IMR-90 (cell line): ENCODE measurements around the gene TMEM245.

Experiments used
- BHLHE40 ChIP-seq: fragments of 150-350 bp; IDR thresholded peaks from 2 replicates; pipeline ENCODE4 v1.6.1; 2016; ENCODE audit warnings: mild to moderate bottlenecking, low read depth, low read length
- CHD1 ChIP-seq: IDR thresholded peaks from 2 replicates; pipeline ENCODE4 v1.6.1; 2012; ENCODE audit warnings: low read depth, low read length, improper control_type of control experiment
- POLR2A ChIP-seq: IDR thresholded peaks from 2 replicates; pipeline ENCODE4 v1.6.1; 2012; ENCODE audit warnings: mild to moderate bottlenecking, low read depth, low read length
- RAD21 ChIP-seq: IDR thresholded peaks from 2 replicates; pipeline ENCODE4 v1.6.1; 2012; ENCODE audit warnings: low read length, improper control_type of control experiment
- RFX5 ChIP-seq: IDR thresholded peaks from 2 replicates; pipeline ENCODE4 v1.8.0; 2012; ENCODE audit warnings: low read depth, mild to moderate bottlenecking, low read length, moderate library complexity
- TF ChIP-seq, protein P1 (sequence below): conservative IDR thresholded peaks from 2 replicates; pipeline ENCODE4 v1.5.1; 2012; ENCODE audit warnings: mild to moderate bottlenecking, low read depth, low read length, improper control_type of control experiment
- TF ChIP-seq, protein P2 (sequence below): fragments of 150-350 bp; IDR thresholded peaks from 2 replicates; pipeline ENCODE4 v1.6.1; 2016; ENCODE audit warnings: low read depth, mild to moderate bottlenecking, low read length, moderate library complexity, borderline replicate concordance
- TF ChIP-seq, protein P3 (sequence below): fragments of 150-350 bp; IDR thresholded peaks from 2 replicates; pipeline ENCODE4 v1.6.1; 2017; ENCODE audit warnings: mild to moderate bottlenecking, antibody characterized with exemption, low read length, low read depth

DNA sequence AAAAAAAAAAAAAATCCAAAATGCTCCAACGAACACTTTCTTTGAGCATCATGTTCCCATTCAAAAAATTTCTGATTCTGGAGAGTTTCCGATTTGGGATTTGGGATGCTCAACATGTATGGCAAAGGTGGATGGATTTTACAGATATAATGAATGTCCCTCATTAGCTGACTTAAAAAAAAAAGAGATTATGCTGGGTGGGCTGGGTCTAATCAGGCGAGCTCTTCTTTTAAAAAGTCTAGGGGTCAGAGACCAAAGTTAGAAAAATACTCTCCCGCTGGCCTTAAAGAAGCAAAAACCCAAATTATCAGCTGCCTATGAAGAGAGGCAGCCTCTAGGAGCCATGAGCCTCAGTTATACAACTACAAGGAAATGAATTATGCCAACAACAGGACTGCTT, 91.3 kb downstream of the TMEM245 start:
- TF ChIP-seq, protein P1, sequence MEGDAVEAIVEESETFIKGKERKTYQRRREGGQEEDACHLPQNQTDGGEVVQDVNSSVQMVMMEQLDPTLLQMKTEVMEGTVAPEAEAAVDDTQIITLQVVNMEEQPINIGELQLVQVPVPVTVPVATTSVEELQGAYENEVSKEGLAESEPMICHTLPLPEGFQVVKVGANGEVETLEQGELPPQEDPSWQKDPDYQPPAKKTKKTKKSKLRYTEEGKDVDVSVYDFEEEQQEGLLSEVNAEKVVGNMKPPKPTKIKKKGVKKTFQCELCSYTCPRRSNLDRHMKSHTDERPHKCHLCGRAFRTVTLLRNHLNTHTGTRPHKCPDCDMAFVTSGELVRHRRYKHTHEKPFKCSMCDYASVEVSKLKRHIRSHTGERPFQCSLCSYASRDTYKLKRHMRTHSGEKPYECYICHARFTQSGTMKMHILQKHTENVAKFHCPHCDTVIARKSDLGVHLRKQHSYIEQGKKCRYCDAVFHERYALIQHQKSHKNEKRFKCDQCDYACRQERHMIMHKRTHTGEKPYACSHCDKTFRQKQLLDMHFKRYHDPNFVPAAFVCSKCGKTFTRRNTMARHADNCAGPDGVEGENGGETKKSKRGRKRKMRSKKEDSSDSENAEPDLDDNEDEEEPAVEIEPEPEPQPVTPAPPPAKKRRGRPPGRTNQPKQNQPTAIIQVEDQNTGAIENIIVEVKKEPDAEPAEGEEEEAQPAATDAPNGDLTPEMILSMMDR = no peak
- TF ChIP-seq BHLHE40 (no peak), POLR2A (no peak), RAD21 (no peak), RFX5 (no peak), CHD1 (no peak)
- TF ChIP-seq, protein P2, sequence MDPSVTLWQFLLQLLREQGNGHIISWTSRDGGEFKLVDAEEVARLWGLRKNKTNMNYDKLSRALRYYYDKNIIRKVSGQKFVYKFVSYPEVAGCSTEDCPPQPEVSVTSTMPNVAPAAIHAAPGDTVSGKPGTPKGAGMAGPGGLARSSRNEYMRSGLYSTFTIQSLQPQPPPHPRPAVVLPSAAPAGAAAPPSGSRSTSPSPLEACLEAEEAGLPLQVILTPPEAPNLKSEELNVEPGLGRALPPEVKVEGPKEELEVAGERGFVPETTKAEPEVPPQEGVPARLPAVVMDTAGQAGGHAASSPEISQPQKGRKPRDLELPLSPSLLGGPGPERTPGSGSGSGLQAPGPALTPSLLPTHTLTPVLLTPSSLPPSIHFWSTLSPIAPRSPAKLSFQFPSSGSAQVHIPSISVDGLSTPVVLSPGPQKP = no peak
- TF ChIP-seq, protein P3, sequence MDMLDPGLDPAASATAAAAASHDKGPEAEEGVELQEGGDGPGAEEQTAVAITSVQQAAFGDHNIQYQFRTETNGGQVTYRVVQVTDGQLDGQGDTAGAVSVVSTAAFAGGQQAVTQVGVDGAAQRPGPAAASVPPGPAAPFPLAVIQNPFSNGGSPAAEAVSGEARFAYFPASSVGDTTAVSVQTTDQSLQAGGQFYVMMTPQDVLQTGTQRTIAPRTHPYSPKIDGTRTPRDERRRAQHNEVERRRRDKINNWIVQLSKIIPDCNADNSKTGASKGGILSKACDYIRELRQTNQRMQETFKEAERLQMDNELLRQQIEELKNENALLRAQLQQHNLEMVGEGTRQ = no peak
